GM23338 (cell line): Measurements from ENCODE around the gene CPNE2. TPM values are rescaled to one million over a fixed set of nuclear protein-coding genes. Genes with fewer than 3 reads are reported as not detected.
A peak's percentile ranks its signal among the peaks of the same experiment; 100 is the strongest.

Experiments used
- ATAC-seq: fragments of 200-7000 bp; cut with Tn5 transposase; 3 replicates; pipeline ENCODE4 v1.9.1; 2020
- DNase-seq: peaks from one replicate; pipeline ENCODE4 v3.0.0-alpha.2; 2015; ENCODE audit warnings: low spot score
- H2AFZ ChIP-seq: fragments of 200-600 bp; sonication (generic); 2 replicates; pipeline ENCODE4 v1.8.0; 2016; ENCODE audit warnings: antibody characterized with exemption, mild to moderate bottlenecking, moderate library complexity
- H3F3A ChIP-seq: fragments of 200-600 bp; sonication (generic); replicated peaks from 2 replicates; pipeline ENCODE4 v1.8.0; 2017; ENCODE audit warnings: antibody characterized with exemption, mixed run types, low read depth
- H3K27ac ChIP-seq: fragments of 200-600 bp; sonication (generic); 2 replicates; pipeline ENCODE4 v1.6.1; 2016; ENCODE audit warnings: low read depth
- H3K27me3 ChIP-seq: fragments of 200-600 bp; sonication (generic); 2 replicates; pipeline ENCODE4 v1.8.0; 2016; ENCODE audit warnings: mild to moderate bottlenecking, mixed run types, moderate library complexity; ENCODE audit not compliant: insufficient read depth
- H3K36me3 ChIP-seq: fragments of 200-600 bp; sonication (generic); 2 replicates; pipeline ENCODE4 v1.8.0; 2016; ENCODE audit warnings: mild to moderate bottlenecking; ENCODE audit not compliant: insufficient read depth
- H3K4me1 ChIP-seq: fragments of 200-600 bp; sonication (generic); 2 replicates; pipeline ENCODE4 v1.8.0; 2016; ENCODE audit warnings: mild to moderate bottlenecking, moderate library complexity; ENCODE audit not compliant: insufficient read depth
- H3K4me2 ChIP-seq: fragments of 200-600 bp; sonication (generic); 2 replicates; pipeline ENCODE4 v1.7.1; 2017; ENCODE audit warnings: mixed run types
- H3K4me3 ChIP-seq: fragments of 200-600 bp; sonication (generic); 2 replicates; pipeline ENCODE4 v1.6.1; 2016; ENCODE audit warnings: mixed run types
- H3K79me2 ChIP-seq: fragments of 200-600 bp; sonication (generic); replicated peaks from 2 replicates; pipeline ENCODE4 v1.8.0; 2017; ENCODE audit warnings: mild to moderate bottlenecking; ENCODE audit not compliant: insufficient read depth
- H3K9me2 ChIP-seq: fragments of 200-600 bp; sonication (generic); 2 replicates; pipeline ENCODE4 v1.8.0; 2017; ENCODE audit not compliant: insufficient read depth
- H4K20me1 ChIP-seq: fragments of 200-600 bp; sonication (generic); replicated peaks from 2 replicates; pipeline ENCODE4 v1.8.0; 2017; ENCODE audit warnings: mild to moderate bottlenecking; ENCODE audit not compliant: insufficient read depth
- H3K27ac Mint-ChIP-seq: 2 replicates; pipeline ENCODE4 v1.8.0; 2020; ENCODE audit warnings: inconsistent platforms, mild to moderate bottlenecking, moderate library complexity, mixed read lengths
- H3K27me3 Mint-ChIP-seq: 3 replicates; pipeline ENCODE4 v1.8.0; 2022; ENCODE audit warnings: low read depth, mild to moderate bottlenecking, moderate library complexity, mixed read lengths, inconsistent platforms; ENCODE audit not compliant: insufficient read depth, poor library complexity
- H3K36me3 Mint-ChIP-seq: 3 replicates; pipeline ENCODE4 v1.8.0; 2021; ENCODE audit warnings: low read depth, mild to moderate bottlenecking, inconsistent platforms, moderate library complexity, mixed read lengths
- H3K4me1 Mint-ChIP-seq: 3 replicates; pipeline ENCODE4 v1.8.0; 2020; ENCODE audit warnings: mild to moderate bottlenecking, inconsistent platforms, mixed read lengths
- H3K4me3 Mint-ChIP-seq: 3 replicates; pipeline ENCODE4 v1.8.0; 2021; ENCODE audit warnings: moderate library complexity, mild to moderate bottlenecking, inconsistent platforms, mixed read lengths
- H3K9me3 Mint-ChIP-seq: 3 replicates; pipeline ENCODE4 v1.8.0; 2020; ENCODE audit warnings: moderate library complexity, mild to moderate bottlenecking, inconsistent platforms, mixed read lengths
- CREB1 ChIP-seq: fragments of 250-450 bp; sonication (Bioruptor Pico); IDR thresholded peaks from 2 replicates; pipeline ENCODE4 v1.5.0; 2020; ENCODE audit warnings: low read depth, mild to moderate bottlenecking, moderate library complexity
- EZH2 ChIP-seq: fragments of 200-600 bp; sonication (generic); IDR thresholded peaks from one replicate; pipeline ENCODE4 v1.8.0; 2017; ENCODE audit warnings: antibody characterized with exemption, mild to moderate bottlenecking, low read depth; ENCODE audit not compliant: unreplicated experiment
- NANOG ChIP-seq: IDR thresholded peaks from 2 replicates; pipeline ENCODE4 v1.6.1; 2016; ENCODE audit warnings: antibody characterized with exemption, borderline replicate concordance
- POLR2AphosphoS5 ChIP-seq: IDR thresholded peaks from 2 replicates; pipeline ENCODE4 v1.6.1; 2016; ENCODE audit warnings: antibody characterized with exemption, low read depth
- STAT1 ChIP-seq: IDR thresholded peaks from one replicate; pipeline ENCODE4 v1.6.1; 2016; ENCODE audit warnings: antibody characterized with exemption; ENCODE audit not compliant: unreplicated experiment
- ZNF114 ChIP-seq: fragments of 250-450 bp; sonication (Bioruptor Pico); IDR thresholded peaks from 2 replicates; pipeline ENCODE4 v1.5.0; 2020; ENCODE audit warnings: mild to moderate bottlenecking, moderate library complexity
- ZNF331 ChIP-seq: fragments of 250-450 bp; sonication (Bioruptor Pico); IDR thresholded peaks from 2 replicates; pipeline ENCODE4 v1.5.0; 2020; ENCODE audit warnings: low read depth, mild to moderate bottlenecking, moderate library complexity
- polyA plus RNA-seq: library from polyadenylated mRNA; unstranded; fragments of >200 nt; fragmentation: Nextera tagmentation; extraction: Ambion mirVana; gene quantifications from 2 replicates; pipeline ENCODE4 v1.2.1, GENCODE V29; 2016
- total RNA-seq: library from RNA; depleted of rRNA; stranded (reverse); fragments of >200 nt; shearing (Covaris generic); gene quantifications from 2 replicates; pipeline ENCODE4 v1.2.3, GENCODE V29; 2014
- TF ChIP-seq, protein P1 (sequence below): IDR thresholded peaks from one replicate; pipeline ENCODE4 v1.6.1; 2018; ENCODE audit warnings: antibody characterized with exemption; ENCODE audit not compliant: unreplicated experiment
- TF ChIP-seq, protein P2 (sequence below), 2 experiments: fragments of 200-600 bp in 1 of 2; sonication (generic) in 1 of 2; conservative IDR thresholded peaks; 2 replicates each; pipeline versions ENCODE4 v1.5.1 to v1.6.1; 2016 to 2017; ENCODE audit warnings: antibody characterized with exemption in 2 of 2, low read depth in 2 of 2, mild to moderate bottlenecking in 2 of 2, moderate library complexity in 1 of 2
- TF ChIP-seq, protein P3 (sequence below): IDR thresholded peaks from 2 replicates; pipeline ENCODE4 v1.6.1; 2016; ENCODE audit warnings: antibody characterized with exemption
- TF ChIP-seq, protein P4 (sequence below): fragments of 250-450 bp; sonication (Bioruptor Pico); IDR thresholded peaks from 2 replicates; pipeline ENCODE4 v1.5.0; 2020; ENCODE audit warnings: mild to moderate bottlenecking, moderate library complexity

The CPNE2 gene
- total and polyA plus RNA-seq, 2 experiments from 2014 or later: 7.1 to 11.3 TPM

DNA sequence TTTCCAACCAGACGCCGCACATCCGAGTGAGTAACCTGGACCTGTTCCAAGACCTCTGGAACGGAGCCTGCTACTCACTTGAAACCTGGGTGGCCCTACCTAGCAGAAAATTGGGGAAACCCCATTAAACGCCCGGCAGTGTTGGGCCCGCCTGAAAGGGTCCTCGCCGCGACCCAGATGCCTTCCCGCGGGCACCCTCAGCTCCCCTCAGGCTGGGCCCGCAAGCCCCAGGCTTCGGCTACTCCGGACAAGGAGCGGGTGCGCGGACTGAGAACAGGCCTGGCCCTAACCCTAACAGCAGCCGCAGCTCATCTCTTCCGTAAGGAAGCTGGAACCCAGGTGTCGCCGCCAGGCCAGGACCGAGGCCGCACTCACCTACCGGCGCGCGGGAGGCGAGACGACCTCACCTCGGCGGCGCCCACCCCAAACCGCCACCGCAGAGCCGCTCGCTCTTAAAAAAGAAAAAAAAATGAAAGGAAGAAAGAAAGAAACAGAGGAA lies 93.1 kb downstream of the CPNE2 start:
- Mint-ChIP-seq H3K4me3 (peak overlapping the region; percentile 96), H3K4me1 (peaks cover 40% of the 10 kb centered on the region), H3K36me3 (no peaks in the 10 kb centered on the region), H3K27me3 (peaks cover 14% of the 10 kb centered on the region), H3K27ac (peak overlapping the region; percentile 94), H3K9me3 (no peaks in the 10 kb centered on the region)
- Histone ChIP-seq H3K9me2 (no peaks in the 10 kb centered on the region), H2AFZ (peak overlapping the region; percentile 83; the same call in 1 of the 2 replicates), H3F3A (no peaks in the 10 kb centered on the region), H3K4me3 (peak overlapping the region; percentile 97), H3K4me1 (peaks cover 30% of the 10 kb centered on the region), H3K4me2 (peak overlapping the region; percentile 99), H3K79me2 (peaks cover 85% of the 10 kb centered on the region), H3K27ac (peak overlapping the region; percentile 87), H3K36me3 (no peaks in the 10 kb centered on the region), H3K27me3 (no peaks in the 10 kb centered on the region), H4K20me1 (peaks cover 10% of the 10 kb centered on the region)
- TF ChIP-seq, protein P1, sequence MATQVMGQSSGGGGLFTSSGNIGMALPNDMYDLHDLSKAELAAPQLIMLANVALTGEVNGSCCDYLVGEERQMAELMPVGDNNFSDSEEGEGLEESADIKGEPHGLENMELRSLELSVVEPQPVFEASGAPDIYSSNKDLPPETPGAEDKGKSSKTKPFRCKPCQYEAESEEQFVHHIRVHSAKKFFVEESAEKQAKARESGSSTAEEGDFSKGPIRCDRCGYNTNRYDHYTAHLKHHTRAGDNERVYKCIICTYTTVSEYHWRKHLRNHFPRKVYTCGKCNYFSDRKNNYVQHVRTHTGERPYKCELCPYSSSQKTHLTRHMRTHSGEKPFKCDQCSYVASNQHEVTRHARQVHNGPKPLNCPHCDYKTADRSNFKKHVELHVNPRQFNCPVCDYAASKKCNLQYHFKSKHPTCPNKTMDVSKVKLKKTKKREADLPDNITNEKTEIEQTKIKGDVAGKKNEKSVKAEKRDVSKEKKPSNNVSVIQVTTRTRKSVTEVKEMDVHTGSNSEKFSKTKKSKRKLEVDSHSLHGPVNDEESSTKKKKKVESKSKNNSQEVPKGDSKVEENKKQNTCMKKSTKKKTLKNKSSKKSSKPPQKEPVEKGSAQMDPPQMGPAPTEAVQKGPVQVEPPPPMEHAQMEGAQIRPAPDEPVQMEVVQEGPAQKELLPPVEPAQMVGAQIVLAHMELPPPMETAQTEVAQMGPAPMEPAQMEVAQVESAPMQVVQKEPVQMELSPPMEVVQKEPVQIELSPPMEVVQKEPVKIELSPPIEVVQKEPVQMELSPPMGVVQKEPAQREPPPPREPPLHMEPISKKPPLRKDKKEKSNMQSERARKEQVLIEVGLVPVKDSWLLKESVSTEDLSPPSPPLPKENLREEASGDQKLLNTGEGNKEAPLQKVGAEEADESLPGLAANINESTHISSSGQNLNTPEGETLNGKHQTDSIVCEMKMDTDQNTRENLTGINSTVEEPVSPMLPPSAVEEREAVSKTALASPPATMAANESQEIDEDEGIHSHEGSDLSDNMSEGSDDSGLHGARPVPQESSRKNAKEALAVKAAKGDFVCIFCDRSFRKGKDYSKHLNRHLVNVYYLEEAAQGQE: no peak
- no peak for TF ChIP-seq NANOG
- TF ChIP-seq POLR2AphosphoS5: no peak
- no peak for TF ChIP-seq EZH2
- TF ChIP-seq ZNF114: no peak
- TF ChIP-seq, protein P2, sequence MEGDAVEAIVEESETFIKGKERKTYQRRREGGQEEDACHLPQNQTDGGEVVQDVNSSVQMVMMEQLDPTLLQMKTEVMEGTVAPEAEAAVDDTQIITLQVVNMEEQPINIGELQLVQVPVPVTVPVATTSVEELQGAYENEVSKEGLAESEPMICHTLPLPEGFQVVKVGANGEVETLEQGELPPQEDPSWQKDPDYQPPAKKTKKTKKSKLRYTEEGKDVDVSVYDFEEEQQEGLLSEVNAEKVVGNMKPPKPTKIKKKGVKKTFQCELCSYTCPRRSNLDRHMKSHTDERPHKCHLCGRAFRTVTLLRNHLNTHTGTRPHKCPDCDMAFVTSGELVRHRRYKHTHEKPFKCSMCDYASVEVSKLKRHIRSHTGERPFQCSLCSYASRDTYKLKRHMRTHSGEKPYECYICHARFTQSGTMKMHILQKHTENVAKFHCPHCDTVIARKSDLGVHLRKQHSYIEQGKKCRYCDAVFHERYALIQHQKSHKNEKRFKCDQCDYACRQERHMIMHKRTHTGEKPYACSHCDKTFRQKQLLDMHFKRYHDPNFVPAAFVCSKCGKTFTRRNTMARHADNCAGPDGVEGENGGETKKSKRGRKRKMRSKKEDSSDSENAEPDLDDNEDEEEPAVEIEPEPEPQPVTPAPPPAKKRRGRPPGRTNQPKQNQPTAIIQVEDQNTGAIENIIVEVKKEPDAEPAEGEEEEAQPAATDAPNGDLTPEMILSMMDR (conservative IDR thresholded peaks at IDR 0.05; ENCODE audit: low read depth in 2 of 2): no peak
- TF ChIP-seq STAT1: no peak
- TF ChIP-seq, protein P3, sequence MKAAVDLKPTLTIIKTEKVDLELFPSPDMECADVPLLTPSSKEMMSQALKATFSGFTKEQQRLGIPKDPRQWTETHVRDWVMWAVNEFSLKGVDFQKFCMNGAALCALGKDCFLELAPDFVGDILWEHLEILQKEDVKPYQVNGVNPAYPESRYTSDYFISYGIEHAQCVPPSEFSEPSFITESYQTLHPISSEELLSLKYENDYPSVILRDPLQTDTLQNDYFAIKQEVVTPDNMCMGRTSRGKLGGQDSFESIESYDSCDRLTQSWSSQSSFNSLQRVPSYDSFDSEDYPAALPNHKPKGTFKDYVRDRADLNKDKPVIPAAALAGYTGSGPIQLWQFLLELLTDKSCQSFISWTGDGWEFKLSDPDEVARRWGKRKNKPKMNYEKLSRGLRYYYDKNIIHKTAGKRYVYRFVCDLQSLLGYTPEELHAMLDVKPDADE: no peak
- TF ChIP-seq CREB1 (CRISPR knock-in tag): no peak
- TF ChIP-seq, protein P4, sequence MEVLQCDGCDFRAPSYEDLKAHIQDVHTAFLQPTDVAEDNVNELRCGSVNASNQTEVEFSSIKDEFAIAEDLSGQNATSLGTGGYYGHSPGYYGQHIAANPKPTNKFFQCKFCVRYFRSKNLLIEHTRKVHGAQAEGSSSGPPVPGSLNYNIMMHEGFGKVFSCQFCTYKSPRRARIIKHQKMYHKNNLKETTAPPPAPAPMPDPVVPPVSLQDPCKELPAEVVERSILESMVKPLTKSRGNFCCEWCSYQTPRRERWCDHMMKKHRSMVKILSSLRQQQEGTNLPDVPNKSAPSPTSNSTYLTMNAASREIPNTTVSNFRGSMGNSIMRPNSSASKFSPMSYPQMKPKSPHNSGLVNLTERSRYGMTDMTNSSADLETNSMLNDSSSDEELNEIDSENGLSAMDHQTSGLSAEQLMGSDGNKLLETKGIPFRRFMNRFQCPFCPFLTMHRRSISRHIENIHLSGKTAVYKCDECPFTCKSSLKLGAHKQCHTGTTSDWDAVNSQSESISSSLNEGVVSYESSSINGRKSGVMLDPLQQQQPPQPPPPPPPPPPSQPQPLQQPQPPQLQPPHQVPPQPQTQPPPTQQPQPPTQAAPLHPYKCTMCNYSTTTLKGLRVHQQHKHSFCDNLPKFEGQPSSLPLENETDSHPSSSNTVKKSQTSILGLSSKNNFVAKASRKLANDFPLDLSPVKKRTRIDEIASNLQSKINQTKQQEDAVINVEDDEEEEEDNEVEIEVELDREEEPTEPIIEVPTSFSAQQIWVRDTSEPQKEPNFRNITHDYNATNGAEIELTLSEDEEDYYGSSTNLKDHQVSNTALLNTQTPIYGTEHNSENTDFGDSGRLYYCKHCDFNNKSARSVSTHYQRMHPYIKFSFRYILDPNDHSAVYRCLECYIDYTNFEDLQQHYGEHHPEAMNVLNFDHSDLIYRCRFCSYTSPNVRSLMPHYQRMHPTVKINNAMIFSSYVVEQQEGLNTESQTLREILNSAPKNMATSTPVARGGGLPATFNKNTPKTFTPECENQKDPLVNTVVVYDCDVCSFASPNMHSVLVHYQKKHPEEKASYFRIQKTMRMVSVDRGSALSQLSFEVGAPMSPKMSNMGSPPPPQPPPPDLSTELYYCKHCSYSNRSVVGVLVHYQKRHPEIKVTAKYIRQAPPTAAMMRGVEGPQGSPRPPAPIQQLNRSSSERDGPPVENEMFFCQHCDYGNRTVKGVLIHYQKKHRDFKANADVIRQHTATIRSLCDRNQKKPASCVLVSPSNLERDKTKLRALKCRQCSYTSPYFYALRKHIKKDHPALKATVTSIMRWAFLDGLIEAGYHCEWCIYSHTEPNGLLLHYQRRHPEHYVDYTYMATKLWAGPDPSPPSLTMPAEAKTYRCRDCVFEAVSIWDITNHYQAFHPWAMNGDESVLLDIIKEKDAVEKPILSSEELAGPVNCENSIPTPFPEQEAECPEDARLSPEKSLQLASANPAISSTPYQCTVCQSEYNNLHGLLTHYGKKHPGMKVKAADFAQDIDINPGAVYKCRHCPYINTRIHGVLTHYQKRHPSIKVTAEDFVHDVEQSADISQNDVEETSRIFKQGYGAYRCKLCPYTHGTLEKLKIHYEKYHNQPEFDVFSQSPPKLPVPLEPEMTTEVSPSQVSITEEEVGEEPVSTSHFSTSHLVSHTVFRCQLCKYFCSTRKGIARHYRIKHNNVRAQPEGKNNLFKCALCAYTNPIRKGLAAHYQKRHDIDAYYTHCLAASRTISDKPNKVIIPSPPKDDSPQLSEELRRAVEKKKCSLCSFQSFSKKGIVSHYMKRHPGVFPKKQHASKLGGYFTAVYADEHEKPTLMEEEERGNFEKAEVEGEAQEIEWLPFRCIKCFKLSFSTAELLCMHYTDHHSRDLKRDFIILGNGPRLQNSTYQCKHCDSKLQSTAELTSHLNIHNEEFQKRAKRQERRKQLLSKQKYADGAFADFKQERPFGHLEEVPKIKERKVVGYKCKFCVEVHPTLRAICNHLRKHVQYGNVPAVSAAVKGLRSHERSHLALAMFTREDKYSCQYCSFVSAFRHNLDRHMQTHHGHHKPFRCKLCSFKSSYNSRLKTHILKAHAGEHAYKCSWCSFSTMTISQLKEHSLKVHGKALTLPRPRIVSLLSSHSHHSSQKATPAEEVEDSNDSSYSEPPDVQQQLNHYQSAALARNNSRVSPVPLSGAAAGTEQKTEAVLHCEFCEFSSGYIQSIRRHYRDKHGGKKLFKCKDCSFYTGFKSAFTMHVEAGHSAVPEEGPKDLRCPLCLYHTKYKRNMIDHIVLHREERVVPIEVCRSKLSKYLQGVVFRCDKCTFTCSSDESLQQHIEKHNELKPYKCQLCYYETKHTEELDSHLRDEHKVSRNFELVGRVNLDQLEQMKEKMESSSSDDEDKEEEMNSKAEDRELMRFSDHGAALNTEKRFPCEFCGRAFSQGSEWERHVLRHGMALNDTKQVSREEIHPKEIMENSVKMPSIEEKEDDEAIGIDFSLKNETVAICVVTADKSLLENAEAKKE (CRISPR knock-in tag): no peak
- no peak for TF ChIP-seq ZNF331 (CRISPR knock-in tag)
- peak; percentile 37 for ATAC-seq
- DNase-seq: peak; percentile 57
